AG09309 (cell line): Measurements from ENCODE around the gene GSDMA.
A peak's percentile ranks its signal among the peaks of the same experiment; 100 is the strongest.

ENCODE experiments used
- DNase-seq: peaks from one replicate; pipeline ENCODE4 v3.0.0-alpha.2; 2010; ENCODE audit warnings: low read depth
- H3K4me3 ChIP-seq: 2 replicates; pipeline ENCODE4 v1.5.1; 2011; ENCODE audit warnings: mild to moderate bottlenecking, low read depth, low read length, moderate library complexity; ENCODE audit not compliant: control insufficient read depth
- TF ChIP-seq, protein P1 (sequence below): IDR thresholded peaks from 2 replicates; pipeline ENCODE4 v1.5.1; 2011; ENCODE audit warnings: mild to moderate bottlenecking, low read depth, low read length, inconsistent platforms; ENCODE audit not compliant: insufficient read depth, control insufficient read depth; ENCODE audit errors: missing control alignments

Gene GSDMA

DNA sequence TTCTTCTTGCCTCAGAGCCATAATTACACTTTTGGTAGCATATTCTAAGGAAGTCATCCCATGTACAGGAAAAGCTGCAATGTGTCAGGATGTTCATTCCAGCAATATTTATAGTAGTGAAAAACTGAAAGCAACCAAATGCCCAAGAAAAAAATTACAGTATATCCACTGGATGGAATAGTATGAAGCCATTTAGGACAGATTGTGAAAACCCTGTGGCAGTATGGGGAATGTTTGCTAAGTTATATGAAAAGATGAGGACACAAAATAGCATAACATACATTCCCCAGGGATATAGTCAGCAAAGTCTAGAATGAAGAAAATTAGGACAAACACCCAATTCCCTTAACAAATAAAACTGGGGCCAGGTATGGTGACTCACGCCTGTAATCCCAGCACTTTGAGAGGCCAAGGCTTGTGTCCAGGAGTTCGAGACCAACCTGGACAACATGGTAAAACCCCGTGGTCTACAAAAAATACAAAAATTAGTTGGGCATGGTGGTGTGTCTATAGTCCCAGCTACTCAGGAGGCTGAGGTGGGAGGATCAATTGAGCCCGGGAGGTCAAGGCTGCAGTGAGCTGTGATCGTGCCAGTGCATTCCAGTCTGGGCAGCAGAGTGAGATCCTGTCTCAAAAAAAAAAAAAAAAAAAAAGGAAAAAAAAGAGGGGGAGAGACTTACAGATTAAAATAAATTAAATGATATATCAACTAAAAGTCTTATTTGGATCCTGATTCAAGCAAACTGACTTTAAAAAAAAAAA lies 33.0 kb upstream of the GSDMA start:
- no peak overlapping the region for H3K4me3 ChIP-seq

DNA sequence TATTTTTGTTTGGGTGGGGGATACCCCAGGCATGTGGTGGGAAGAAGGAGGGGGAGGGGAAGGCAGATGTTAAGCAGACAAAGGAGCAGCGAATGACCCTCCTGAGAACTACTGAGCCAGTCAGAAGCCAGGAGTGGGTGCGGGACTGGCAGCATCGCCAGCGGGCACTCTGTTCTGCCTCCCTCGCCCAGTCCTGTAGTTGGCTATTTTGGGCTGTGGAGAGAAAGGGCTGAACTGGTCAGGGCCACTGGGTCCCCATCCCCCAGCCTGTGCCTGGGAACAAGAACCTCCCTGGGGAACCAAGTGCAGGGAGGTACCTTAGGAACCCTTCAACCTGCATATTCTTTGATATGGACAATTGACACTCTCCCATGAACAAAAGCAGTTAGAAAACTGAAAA lies 28.9 kb upstream of the GSDMA start:
- TF ChIP-seq, protein P1, sequence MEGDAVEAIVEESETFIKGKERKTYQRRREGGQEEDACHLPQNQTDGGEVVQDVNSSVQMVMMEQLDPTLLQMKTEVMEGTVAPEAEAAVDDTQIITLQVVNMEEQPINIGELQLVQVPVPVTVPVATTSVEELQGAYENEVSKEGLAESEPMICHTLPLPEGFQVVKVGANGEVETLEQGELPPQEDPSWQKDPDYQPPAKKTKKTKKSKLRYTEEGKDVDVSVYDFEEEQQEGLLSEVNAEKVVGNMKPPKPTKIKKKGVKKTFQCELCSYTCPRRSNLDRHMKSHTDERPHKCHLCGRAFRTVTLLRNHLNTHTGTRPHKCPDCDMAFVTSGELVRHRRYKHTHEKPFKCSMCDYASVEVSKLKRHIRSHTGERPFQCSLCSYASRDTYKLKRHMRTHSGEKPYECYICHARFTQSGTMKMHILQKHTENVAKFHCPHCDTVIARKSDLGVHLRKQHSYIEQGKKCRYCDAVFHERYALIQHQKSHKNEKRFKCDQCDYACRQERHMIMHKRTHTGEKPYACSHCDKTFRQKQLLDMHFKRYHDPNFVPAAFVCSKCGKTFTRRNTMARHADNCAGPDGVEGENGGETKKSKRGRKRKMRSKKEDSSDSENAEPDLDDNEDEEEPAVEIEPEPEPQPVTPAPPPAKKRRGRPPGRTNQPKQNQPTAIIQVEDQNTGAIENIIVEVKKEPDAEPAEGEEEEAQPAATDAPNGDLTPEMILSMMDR, result no peak
- DNase-seq, result no peak
- H3K4me3 ChIP-seq, result no peak overlapping the region

More for the DNA sequence above, 33.0 kb upstream of the GSDMA start:
- TF ChIP-seq, protein P1, result no peak
- DNase-seq, result peak; percentile 65

DNA sequence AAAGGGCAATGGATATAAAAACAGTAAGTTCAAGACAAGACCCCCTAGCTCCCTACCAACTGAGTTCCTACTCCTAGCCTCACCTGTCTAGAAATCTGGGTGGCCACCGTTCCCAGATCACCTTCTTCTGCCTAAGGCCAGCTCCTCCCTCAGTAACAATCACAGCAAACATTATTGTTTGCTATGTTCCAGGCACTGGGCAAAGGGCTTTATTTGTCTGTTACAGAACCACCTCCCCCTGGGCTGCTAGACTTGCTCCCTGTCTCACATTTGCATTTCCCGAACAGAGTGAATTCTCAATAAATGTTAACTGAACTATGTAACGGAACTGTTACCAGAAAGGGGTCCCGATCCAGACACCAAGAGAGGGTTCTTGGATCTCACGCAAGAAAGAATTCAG lies 28.5 kb upstream of the GSDMA start:
- TF ChIP-seq, protein P1, result no peak
- DNase-seq, result no peak
- H3K4me3 ChIP-seq, result no peak overlapping the region

DNA sequence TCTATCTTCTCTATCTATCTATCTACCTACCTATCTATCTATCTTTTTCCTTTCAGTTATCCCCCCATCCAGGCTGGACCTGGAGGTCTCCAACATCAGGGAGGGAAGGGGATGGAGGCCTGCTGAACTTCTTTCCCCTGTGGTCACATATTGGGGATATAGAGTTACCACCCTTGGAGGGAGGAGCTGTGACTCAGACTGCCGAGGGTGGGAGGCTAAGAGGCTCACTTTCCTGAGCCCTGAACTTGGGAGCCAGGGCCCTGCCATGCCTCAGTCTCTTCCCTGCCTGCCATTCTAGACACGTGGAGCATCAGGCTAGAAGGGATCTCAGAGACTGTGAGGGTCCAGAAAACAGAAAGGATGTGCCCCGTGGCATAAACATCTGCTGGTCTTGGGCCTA lies 26.9 kb upstream of the GSDMA start:
- DNase-seq, result no peak
- TF ChIP-seq, protein P1, result no peak
- H3K4me3 ChIP-seq, result no peak overlapping the region

DNA sequence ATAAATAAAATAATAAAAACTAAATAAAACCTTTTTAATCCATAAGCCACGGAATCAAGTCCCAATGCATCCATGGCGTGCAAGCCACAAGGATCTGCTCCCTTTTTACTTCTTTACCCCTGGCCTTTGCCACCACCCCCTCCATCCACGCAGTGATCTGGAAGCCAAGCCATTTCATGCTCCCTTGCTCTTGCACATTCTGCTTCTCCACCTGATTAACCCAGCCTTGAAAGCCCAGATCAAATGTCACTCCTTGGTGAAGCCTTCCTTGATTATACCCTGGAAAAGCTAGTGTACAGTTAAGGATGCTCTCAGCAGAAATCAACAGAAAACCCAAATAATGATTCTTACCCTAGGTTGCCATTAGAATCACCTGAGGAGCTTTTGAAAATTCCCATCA lies 25.4 kb upstream of the GSDMA start:
- TF ChIP-seq, protein P1, result no peak
- DNase-seq, result no peak
- H3K4me3 ChIP-seq, result no peak overlapping the region

DNA sequence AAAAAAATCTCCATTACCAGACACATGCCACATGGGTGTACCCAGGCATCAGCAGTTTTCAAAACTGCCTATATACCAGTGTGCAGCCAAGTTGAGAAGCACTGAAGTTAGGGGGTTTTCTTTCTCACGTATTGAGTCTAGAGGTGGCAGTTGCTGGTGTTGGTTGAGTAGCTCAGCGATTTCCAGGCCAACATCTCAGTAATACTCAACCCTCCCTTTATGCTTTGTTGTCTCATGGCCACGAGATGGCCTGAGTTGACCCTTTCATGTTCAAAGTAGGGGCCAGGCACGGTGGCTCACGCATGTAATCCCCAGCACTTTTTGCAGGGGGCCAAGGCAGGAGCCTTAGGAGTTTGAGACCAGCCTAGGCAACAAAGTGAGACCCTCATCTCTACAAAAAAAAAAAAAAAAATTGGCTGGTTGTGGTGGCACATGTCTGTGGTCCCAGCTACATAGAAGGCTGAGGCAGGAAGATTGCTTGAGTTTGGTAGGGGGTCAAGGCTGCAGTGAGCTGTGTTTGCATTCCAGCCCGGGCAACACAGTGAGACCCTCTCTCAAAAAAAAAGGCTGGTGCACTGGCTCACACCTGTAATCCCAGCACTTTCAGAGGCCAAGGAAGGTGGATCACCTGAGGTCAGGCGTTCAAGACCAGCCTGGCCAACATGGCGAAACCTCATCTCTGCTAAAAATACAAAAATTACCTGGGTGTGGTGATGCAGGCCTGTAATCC lies 24.5 kb upstream of the GSDMA start:
- H3K4me3 ChIP-seq, result no peak overlapping the region
- DNase-seq, result no peak
- TF ChIP-seq, protein P1, result no peak
